Right ventricle myocardium inferior (tissue), 1 donor: ENCODE results near the gene CUL1. TPM values are rescaled to one million over a fixed set of nuclear protein-coding genes. Genes with fewer than 3 reads are reported as not detected.

Source experiments
- ATAC-seq: fragments of 200-7000 bp; cut with Tn5 transposase; one replicate; pipeline ENCODE4 v1.9.1; 2020; ENCODE audit warnings: mild to moderate bottlenecking, moderate library complexity
- DNase-seq: peaks from one replicate; pipeline ENCODE4 v3.0.0; 2021; ENCODE audit errors: missing footprints
- intact Hi-C: fragments of 100-400 bp; cut with DNase I; formaldehyde crosslinking; loops from one replicate; pipeline ENCODE4 v1.11.0; 2022
- total RNA-seq: library from RNA; stranded (reverse); fragmentation: NEBNext Ultra II Directional; extraction: Animal tissue kit (Norgen Biotek cat#: 25700); gene quantifications from one replicate; pipeline ENCODE4 v1.2.1, GENCODE V29; 2021
- donor health status: DM: no; HTN: yes; CAD: no; lungs with severe emphysema.

CUL1 gene
- total RNA-seq, 1 donor from 2014 or later: 46.4 TPM

- ATAC-seq (no peak), DNase-seq (no peak)
- intact Hi-C loops: no loop called here
Measured at GRCh38 chr7:148790131-148790726, 91.5 kb downstream of the CUL1 start.

DNA sequence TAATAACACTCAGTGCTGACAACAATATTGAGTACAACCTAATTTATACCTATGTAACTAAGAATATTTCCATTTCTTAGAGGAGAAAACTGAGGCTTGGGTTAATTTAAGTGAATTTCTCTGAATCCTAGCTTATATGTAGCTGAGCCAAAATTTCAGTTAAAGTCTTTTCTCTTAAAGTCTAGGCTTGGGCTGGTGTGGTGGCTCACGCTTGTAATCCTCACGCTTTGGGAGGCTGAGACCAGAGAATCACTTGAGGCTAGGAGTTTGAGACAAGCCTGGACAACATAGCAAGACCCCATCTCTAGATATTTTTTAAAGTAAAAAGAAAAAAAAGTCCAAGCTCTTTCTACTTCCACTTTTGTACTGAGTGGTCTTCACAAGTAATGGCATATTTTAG is 92.1 kb downstream of the CUL1 start:
- DNase-seq (no peak), ATAC-seq (no peak)
- intact Hi-C loops: no loop called here

GRCh38 chr7:148791546-148791945 is 92.8 kb downstream of the CUL1 start:
- DNase-seq (no peak), ATAC-seq (no peak)
- intact Hi-C loops: no loop called here

GRCh38 chr7:148793590-148793989 is 94.9 kb downstream of the CUL1 start:
- ATAC-seq (no peak), DNase-seq (no peak)
- intact Hi-C loops: no loop called here

- ATAC-seq (no peak), DNase-seq (no peak)
- intact Hi-C loops: no loop called here
Measured at GRCh38 chr7:148794476-148794875, 95.8 kb downstream of the CUL1 start.

GRCh38 chr7:148796841-148797240 is 98.1 kb downstream of the CUL1 start:
- ATAC-seq: no peak
- intact Hi-C loops: no loop called here
- DNase-seq: no peak

GRCh38 chr7:148799893-148800555 is 101.3 kb downstream of the CUL1 start:
- no peak for ATAC-seq
- no peak for DNase-seq
- intact Hi-C loops: no loop called here

GRCh38 chr7:148800677-148801076 is 102.0 kb downstream of the CUL1 start:
- intact Hi-C loops: no loop called here
- ATAC-seq (no peak), DNase-seq (no peak)

GRCh38 chr7:148802101-148802493 is 103.4 kb downstream of the CUL1 start:
- ATAC-seq (no peak), DNase-seq (no peak)
- intact Hi-C loops: no loop called here

DNA sequence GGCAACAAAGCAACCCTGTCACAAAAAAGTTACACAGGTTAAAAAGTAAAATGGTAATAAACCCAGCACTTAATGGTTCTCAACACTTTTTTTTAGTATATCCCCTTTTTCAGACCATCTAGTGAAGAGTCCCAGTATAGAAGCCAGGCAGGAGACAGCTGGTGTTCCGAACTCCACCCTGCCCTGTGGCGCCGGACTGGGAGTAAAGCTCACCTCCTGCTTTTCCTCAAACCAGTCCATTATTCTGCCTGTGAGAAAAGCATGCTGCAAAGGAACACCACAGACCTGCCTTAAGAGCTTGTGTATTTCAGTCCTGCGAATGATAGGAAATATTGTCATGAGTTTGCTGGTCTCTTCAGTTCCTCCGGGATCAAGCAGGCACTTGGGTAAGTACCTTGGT is 104.4 kb downstream of the CUL1 start:
- intact Hi-C loops: no loop called here
- no peak for DNase-seq
- ATAC-seq: no peak

DNA sequence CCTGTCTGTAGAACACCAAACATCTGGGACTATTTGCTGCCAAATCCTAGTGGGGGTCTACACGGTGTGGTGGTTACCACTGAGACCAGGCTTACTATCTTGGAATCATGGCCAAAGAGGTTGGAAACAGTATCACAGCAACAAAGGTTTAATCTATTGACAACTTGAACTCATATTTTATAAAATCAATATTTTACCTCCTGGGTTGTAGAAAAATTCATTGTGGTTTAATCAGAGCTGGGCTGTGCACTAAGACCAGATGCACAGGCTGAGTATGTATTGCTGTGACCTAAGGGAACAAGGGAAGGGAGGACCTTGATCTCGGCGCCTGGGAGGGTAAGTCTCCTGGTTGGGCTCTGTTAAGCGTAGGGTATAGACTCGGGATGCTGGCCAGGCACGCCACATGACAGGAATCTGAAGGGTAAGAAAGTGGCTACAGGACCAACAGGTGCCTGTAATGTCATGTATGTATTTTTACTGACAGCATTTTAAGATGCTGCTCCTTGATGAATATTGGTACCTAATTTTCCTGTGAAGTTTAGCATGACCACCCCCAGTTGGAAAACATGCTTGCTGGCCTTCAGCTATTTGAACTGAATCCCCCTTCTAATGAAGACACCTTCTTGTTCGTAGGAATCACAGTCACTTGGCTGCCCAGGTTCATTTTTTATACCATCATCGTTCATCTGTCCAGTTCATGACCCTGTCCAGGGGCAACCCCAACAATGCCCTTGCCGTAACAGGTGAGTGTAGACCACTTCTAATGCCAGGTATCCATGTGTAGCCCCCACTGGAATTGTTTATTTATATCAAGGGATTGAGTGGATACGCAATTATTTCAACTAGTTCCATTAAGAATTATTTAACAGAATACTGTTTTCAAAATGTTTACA is 105.9 kb downstream of the CUL1 start:
- no peak for DNase-seq
- intact Hi-C loops: no loop called here
- ATAC-seq: no peak

DNA sequence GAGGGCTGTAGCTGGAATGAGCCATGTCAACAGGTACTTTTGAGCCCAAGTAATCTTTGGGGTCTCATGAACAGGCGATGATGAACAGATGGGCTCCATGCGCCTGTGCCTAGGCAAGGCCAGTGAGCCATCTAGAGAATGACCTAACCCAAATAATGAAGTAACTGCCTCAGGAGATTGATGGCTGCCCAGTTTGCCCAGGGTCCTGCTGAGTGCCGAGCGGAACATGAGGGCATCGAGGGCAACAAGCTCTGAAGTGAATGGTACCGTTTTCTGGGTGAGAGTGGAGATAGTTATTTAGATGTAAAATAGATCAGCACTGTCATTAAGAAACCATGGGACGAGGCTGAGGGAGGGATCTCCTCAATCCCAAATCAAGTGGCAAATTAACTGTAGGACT is 107.5 kb downstream of the CUL1 start:
- no peak for ATAC-seq
- intact Hi-C loops: no loop called here
- no peak for DNase-seq

- ATAC-seq (no peak), DNase-seq (no peak)
- intact Hi-C loops: no loop called here
Measured at GRCh38 chr7:148807436-148807835, 108.7 kb downstream of the CUL1 start.

DNA sequence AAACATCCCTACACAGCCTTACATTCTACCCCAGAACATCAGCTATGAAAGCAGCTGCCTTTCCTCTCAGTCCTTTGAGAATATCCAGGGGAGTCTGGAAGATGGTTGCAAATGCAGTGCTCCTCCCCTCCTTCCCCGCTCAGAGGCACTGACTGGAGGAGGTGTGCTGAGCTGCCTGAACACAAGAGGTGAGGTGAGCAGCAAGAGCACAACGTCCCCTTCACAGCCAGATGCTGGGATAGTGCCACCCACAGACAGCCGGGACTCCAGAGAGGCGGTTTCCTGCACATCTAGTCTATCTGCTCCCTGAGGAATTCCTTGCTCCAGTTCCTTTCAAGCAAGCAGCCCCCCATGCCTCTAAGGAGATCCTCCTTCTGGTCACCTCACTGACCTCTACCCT is 111.2 kb downstream of the CUL1 start:
- intact Hi-C loops: no loop called here
- DNase-seq (no peak), ATAC-seq (no peak)

DNA sequence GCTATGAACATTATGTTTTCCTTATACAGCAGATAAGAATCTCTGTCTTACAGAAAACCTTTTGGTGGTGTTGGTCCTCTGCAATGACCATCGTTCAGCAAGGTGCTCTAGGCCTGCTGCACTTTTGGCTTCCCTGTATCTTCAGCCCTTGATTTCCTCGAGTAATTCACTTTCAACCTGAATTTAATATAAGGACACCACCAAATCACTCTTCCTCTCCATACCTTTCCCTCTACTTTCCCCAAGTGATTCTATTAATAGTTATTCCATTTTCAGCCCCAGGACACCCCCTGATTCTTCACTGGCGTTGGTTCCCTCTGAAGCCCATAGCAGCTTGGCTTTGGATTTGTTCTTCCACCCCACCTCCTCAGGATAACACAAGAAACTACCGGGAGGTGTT is 113.2 kb downstream of the CUL1 start:
- DNase-seq: no peak
- intact Hi-C loops: no loop called here
- no peak for ATAC-seq

DNA sequence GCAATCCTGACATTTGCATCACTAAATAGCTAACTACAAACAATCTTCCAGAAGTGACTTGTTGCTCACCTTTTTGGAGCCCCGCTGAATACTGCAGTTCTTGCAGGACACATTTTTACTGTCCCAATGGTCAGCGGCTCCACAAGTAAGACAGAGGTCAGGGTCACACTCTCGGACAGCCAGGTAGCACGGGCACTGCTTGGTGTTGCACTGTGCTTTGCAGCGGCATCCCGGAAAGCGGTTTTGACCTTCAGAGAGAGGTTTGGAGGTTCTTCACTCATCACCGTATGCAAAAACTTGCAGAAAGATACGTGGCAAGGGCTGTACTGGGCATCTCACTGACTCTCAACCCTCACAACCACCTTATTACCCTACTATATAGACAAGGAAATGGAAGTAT is 115.2 kb downstream of the CUL1 start:
- intact Hi-C loops: no loop called here
- ATAC-seq: no peak
- DNase-seq: no peak

DNA sequence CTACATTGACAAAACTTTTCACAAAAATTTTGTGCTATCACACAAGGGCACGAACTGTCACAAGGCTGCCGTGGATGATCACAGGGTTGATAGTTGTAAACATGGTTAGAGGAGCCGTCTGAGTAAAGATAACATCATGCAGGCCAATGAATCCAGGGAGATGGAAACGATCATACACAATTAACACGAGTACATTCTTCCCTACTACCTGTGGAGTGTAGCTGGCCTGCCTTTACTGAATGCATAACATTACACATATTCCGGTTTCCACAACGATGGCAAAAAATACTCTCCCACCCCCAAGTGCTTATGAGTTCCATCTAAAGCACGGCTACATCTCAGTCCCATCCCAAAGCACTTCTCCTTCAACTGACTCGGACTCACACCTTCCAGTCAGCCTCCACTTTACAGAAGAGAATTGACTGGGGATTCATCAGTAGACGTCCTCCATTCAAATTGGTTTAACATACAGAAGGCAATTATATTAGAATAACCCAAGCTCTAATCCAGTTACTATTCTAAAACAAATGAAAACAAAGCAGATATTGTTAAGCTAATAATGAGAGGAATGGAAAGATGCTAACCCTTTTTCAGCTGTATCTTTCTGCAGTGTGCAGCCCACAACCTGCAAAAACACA is 116.3 kb downstream of the CUL1 start:
- intact Hi-C loops: no loop called here
- ATAC-seq: no peak
- no peak for DNase-seq

GRCh38 chr7:148815612-148816011 is 116.9 kb downstream of the CUL1 start:
- DNase-seq (no peak), ATAC-seq (no peak)
- intact Hi-C loops: no loop called here

GRCh38 chr7:148819697-148820360 is 121.1 kb downstream of the CUL1 start:
- intact Hi-C loops: no loop called here

More at GRCh38 chr7:148819697-148820360, 121.1 kb downstream of the CUL1 start:
- DNase-seq: no peak
- ATAC-seq: no peak
